ENCODE data around the gene HYI.
"Not testable (repeated sequence)": the region's sequence is repeated elsewhere in the genome, so short reads cannot be mapped to it uniquely, and the experiment has no call there.

DNA sequence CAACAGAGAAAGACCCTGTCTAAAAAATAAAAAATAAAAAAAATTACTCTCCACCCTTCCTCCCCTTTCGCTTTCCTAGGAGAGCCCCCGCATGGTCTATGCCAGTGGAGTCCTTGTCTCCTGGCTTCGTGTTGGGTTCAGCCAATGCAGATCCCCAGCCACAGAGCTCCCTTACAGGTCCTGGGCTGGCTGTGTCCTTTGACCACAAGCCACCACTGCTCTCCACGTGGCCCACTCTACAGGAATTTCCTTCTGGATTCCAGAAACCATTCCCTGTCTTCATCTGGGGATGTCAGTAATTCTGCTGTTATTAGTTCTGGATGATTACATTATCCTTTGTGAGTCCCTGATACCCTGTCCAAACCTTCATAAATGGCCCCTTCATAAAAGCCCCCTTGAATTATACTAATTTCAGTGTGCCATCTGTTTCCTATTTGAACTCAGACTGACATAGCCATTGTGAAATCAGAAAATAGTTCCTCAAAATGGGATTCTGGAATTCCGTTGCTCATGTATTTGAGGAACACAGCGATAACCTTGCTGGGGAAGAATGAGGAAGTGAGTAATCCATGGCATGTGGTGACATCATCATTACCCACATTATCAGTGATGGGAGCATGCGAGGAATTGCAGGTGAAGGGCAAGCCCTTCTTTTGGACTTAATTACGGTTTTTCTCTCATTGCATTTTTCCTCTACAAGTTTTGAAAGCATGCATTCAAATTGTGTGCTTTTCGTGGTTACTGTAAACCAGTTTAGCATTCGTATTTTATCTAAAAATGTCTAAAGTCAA lies 22.1 kb upstream of the HYI start:
- TF ChIP-seq, protein P1, sequence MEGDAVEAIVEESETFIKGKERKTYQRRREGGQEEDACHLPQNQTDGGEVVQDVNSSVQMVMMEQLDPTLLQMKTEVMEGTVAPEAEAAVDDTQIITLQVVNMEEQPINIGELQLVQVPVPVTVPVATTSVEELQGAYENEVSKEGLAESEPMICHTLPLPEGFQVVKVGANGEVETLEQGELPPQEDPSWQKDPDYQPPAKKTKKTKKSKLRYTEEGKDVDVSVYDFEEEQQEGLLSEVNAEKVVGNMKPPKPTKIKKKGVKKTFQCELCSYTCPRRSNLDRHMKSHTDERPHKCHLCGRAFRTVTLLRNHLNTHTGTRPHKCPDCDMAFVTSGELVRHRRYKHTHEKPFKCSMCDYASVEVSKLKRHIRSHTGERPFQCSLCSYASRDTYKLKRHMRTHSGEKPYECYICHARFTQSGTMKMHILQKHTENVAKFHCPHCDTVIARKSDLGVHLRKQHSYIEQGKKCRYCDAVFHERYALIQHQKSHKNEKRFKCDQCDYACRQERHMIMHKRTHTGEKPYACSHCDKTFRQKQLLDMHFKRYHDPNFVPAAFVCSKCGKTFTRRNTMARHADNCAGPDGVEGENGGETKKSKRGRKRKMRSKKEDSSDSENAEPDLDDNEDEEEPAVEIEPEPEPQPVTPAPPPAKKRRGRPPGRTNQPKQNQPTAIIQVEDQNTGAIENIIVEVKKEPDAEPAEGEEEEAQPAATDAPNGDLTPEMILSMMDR (IDR thresholded peaks at IDR 0.05; ENCODE audit: low read depth, low read length, missing input control) = not testable (repeated sequence)
- not testable (repeated sequence) for TF ChIP-seq HNF4A (conservative IDR thresholded peaks at IDR 0.05); JUND (IDR thresholded peaks at IDR 0.05); HNF4G (IDR thresholded peaks at IDR 0.05); TAF1 (conservative IDR thresholded peaks at IDR 0.05); RAD21 (IDR thresholded peaks at IDR 0.05); EGR1 (IDR thresholded peaks at IDR 0.05; ENCODE audit: low read depth in 2 of 2)
- TF ChIP-seq, protein P2, sequence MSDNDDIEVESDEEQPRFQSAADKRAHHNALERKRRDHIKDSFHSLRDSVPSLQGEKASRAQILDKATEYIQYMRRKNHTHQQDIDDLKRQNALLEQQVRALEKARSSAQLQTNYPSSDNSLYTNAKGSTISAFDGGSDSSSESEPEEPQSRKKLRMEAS (IDR thresholded peaks at IDR 0.05) = not testable (repeated sequence)
- TF ChIP-seq, protein P3, sequence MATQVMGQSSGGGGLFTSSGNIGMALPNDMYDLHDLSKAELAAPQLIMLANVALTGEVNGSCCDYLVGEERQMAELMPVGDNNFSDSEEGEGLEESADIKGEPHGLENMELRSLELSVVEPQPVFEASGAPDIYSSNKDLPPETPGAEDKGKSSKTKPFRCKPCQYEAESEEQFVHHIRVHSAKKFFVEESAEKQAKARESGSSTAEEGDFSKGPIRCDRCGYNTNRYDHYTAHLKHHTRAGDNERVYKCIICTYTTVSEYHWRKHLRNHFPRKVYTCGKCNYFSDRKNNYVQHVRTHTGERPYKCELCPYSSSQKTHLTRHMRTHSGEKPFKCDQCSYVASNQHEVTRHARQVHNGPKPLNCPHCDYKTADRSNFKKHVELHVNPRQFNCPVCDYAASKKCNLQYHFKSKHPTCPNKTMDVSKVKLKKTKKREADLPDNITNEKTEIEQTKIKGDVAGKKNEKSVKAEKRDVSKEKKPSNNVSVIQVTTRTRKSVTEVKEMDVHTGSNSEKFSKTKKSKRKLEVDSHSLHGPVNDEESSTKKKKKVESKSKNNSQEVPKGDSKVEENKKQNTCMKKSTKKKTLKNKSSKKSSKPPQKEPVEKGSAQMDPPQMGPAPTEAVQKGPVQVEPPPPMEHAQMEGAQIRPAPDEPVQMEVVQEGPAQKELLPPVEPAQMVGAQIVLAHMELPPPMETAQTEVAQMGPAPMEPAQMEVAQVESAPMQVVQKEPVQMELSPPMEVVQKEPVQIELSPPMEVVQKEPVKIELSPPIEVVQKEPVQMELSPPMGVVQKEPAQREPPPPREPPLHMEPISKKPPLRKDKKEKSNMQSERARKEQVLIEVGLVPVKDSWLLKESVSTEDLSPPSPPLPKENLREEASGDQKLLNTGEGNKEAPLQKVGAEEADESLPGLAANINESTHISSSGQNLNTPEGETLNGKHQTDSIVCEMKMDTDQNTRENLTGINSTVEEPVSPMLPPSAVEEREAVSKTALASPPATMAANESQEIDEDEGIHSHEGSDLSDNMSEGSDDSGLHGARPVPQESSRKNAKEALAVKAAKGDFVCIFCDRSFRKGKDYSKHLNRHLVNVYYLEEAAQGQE (IDR thresholded peaks at IDR 0.05) = peak; percentile 29

All from liver (tissue), 3 donors.